Measurements from ENCODE around the gene IST1. TPM values are rescaled to one million over a fixed set of nuclear protein-coding genes. Genes with fewer than 3 reads are reported as not detected.

The IST1 gene
- total RNA-seq, 1 experiment from 2014 or later: 233 TPM

DNA sequence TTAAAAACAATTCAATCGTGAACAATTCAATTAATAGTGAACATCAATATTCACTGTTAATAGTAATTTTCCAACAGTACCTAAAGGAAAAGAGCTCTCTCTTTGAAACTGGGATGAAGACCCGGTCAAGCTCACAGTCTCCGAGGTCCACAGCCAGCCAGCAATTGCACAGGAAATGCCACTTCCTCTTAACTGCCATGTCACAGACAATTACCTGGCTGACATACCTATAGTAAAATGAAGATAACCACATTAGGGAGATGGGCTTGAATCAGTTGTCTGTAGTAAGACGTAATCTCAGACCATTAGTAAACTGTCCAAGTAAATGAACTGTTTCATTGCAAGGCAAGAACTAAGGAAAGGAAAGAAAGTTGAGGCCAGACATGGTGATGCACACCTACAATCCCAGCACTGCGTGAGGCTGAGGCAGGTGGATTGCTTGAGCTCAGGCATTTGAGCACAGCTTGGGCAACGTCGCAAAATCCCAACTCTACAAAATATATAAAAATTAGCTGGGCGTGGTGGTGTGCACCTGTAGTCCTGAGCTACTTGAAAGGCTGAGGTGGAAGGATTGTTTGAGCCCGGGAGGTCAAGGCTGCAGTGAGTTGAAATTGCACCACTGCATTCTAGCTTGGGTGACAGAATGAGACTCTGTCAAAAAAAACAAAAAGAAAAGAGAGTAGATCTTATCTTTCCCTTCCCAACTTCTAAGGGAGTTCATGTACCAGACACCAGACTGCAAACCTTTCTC, 68.0 kb downstream of the IST1 start:
- no peak for DNase-seq (ENCODE audit: low read depth)

DNA sequence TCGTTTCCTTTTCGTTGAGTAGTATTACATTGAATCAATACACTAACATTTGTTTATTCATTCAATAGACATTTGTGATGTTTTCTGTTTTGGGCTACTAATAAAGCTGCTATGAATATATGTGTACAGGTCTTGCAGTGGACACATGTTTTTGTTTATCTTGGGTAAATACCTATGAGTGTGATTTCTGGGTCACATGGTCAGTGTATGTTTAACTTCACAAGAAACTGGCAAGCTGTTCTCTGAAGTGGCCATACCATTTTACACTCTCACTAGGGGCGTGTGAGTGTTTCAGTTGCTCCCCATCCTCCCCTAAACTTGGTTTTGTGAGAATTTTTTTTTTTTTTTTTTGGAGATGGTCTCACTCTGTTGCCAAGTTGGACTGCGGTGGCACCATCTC, 69.9 kb downstream of the IST1 start:
- no peak for DNase-seq (ENCODE audit: low read depth)

DNA sequence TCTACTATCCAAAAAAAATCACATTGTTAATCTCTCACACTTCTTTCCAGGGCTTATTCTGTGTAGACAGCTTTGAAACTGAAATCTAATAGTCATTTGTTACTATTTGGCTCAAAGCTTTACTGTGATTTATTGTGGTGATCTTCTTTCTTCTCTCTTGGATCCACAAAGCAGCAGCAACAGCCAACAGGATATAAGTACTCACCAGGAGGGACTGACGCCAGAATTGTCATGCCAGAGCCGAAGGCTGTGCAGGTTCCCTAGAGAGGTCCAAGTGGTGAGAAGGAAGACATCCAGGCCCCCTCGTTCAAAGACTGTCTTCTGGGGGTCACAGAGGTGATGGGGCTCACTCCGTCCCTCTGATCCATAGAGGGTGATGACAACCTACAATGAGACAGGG, 71.6 kb downstream of the IST1 start:
- no peak for DNase-seq (ENCODE audit: low read depth)

- DNase-seq (ENCODE audit: low read depth): no peak
Observed at GRCh38 chr16:71969353-71969752, 74.0 kb downstream of the IST1 start.

DNA sequence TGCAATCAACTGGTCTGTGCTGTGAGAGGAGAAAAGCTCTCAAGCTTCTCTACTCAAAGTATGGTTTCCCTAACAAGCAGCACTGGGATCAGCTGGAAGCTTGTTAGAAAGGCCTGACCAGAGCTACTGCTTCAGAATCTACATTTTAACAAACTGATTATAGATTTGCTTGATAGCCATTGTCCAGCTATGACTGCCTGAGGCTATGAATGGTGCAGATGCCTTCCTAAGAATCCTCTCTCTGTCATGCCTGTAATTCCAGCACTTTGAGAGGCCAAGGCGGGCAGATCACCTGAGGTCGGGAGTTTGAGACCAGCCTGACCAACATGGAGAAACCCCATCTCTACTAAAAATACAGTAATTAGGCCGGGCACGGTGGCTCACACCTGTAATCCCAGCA, 76.2 kb downstream of the IST1 start:
- no peak for DNase-seq (ENCODE audit: low read depth)

GRCh38 chr16:71972356-71972755, 77.0 kb downstream of the IST1 start:
- DNase-seq (ENCODE audit: low read depth): no peak

GRCh38 chr16:71973001-71973400, 77.7 kb downstream of the IST1 start:
- DNase-seq (ENCODE audit: low read depth): no peak

DNA sequence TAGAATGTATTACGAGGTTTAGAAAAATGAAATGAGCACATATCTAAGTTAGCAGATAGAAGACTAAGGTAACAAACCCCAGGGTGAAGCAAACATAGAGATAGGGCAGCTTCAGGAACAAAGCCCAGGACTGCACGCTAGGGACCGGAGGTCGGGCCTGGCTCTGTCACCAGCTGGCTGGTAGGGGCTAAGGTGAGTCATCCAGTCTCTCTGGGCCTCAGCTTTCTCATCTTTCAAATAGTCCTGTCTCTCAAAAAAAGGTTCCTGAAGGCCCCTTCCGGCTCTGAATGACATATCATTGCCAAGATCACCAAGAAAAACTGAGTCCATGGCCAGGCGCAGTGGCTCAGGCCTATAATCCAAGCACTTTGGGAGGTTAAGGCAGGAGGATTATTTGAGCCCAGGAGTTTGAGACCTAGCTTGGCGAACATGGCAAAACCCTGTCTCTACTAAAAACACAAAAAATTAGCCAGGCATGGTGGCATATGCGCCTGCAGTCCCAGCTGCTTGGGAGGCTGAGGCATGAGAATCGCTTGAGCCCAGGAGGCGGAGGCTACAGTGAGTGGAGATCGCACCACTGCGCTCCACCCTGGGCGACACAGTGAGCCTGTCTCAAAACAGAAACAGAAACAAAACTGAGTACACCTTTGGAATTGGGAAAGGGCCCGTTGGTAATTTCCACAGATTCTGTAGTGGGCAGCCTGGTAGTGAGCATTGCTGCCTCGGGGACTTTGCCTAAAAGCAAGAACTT, 78.9 kb downstream of the IST1 start:
- DNase-seq (ENCODE audit: low read depth): peak; percentile 15

Other genes starting within 250 kb of the IST1 start
- gene PHLPP2, start 170.8 kb upstream of the IST1 start, total RNA-seq (2014; rRNA removed; shearing (Covaris generic)): 10.8 and 15.7 TPM in 2 replicates
- gene AP1G1, start 86.7 kb upstream of the IST1 start, total RNA-seq (2014; rRNA removed; shearing (Covaris generic)): 58.9 and 78.4 TPM in 2 replicates
- 10.5 and 15.0 TPM in 2 replicates for gene ATXN1L, start 49.6 kb upstream of the IST1 start, total RNA-seq (2014; rRNA removed; shearing (Covaris generic))
- 12.9 and 13.8 TPM in 2 replicates for gene ZNF821, start 11.3 kb upstream of the IST1 start, total RNA-seq (2014; rRNA removed; shearing (Covaris generic))
- gene PKD1L3, start 104.9 kb downstream of the IST1 start, total RNA-seq (2014; rRNA removed; shearing (Covaris generic)): not detected in 2 replicates
- 5.3 and 5.7 TPM in 2 replicates for gene DHODH, start 113.2 kb downstream of the IST1 start, total RNA-seq (2014; rRNA removed; shearing (Covaris generic))
- gene HP, start 159.0 kb downstream of the IST1 start, total RNA-seq (2014; rRNA removed; shearing (Covaris generic)): not detected in 2 replicates
- gene HPR, start 167.7 kb downstream of the IST1 start, total RNA-seq (2014; rRNA removed; shearing (Covaris generic)): not detected in 2 replicates
- 10.9 and 12.0 TPM in 2 replicates for gene TXNL4B, start 198.1 kb downstream of the IST1 start, total RNA-seq (2014; rRNA removed; shearing (Covaris generic))
- gene DHX38, start 198.3 kb downstream of the IST1 start, total RNA-seq (2014; rRNA removed; shearing (Covaris generic)): 15.5 and 32.3 TPM in 2 replicates